ENCODE results near the gene NMNAT2. TPM values are rescaled to one million over a fixed set of nuclear protein-coding genes. Genes with fewer than 3 reads are reported as not detected.

The NMNAT2 gene
- total and polyA plus RNA-seq, 3 experiments from 2014 or later: not detected

- Histone ChIP-seq H3K27ac (ENCODE audit: low read depth, low read length) (no peak overlapping the region), H3K4me3 (ENCODE audit: low read length) (no peak overlapping the region), H3K27me3 (ENCODE audit: insufficient read depth, low read length, poor library complexity, severe bottlenecking) (no peaks in the 10 kb centered on the region), H3K36me3 (ENCODE audit: insufficient read depth, low read length) (no peaks in the 10 kb centered on the region), H3K9me3 (ENCODE audit: low read length) (no peaks in the 10 kb centered on the region), H3K4me1 (ENCODE audit: insufficient read depth, low read length) (no peaks in the 10 kb centered on the region)
- DNase-seq: no peak
- H3K27ac Mint-ChIP-seq: no peak overlapping the region
- ChIA-PET CTCF (no interaction called here), POLR2A (no interaction called here)
- H3K9me3 Mint-ChIP-seq: no peaks in the 10 kb centered on the region
- H3K4me3 Mint-ChIP-seq: no peak overlapping the region
- no peaks in the 10 kb centered on the region for H3K4me1 Mint-ChIP-seq
- H3K36me3 Mint-ChIP-seq: no peaks in the 10 kb centered on the region
- H3K27me3 Mint-ChIP-seq: peaks cover 5 to 7% of the 10 kb centered on the region in 2 donors
These were observed 126.2 kb downstream of the NMNAT2 start for GRCh38 chr1:183291802-183292514.

GRCh38 chr1:183291216-183291762, 126.9 kb downstream of the NMNAT2 start:
- Histone ChIP-seq H3K36me3 (ENCODE audit: insufficient read depth, low read length) (no peaks in the 10 kb centered on the region), H3K27me3 (ENCODE audit: insufficient read depth, low read length, poor library complexity, severe bottlenecking) (no peaks in the 10 kb centered on the region), H3K9me3 (ENCODE audit: low read length) (no peaks in the 10 kb centered on the region), H3K4me1 (ENCODE audit: insufficient read depth, low read length) (no peaks in the 10 kb centered on the region), H3K27ac (ENCODE audit: low read depth, low read length) (no peak overlapping the region), H3K4me3 (ENCODE audit: low read length) (no peak overlapping the region)
- POLR2A ChIA-PET: no interaction called here
- no peak overlapping the region for H3K27ac Mint-ChIP-seq
- no peaks in the 10 kb centered on the region for H3K36me3 Mint-ChIP-seq
- no peak overlapping the region for H3K4me3 Mint-ChIP-seq
- H3K27me3 Mint-ChIP-seq: peaks cover 5 to 8% of the 10 kb centered on the region in 2 donors
- CTCF ChIA-PET: no interaction called here
- H3K4me1 Mint-ChIP-seq: no peaks in the 10 kb centered on the region
- no peak for DNase-seq
- H3K9me3 Mint-ChIP-seq: no peaks in the 10 kb centered on the region

DNA sequence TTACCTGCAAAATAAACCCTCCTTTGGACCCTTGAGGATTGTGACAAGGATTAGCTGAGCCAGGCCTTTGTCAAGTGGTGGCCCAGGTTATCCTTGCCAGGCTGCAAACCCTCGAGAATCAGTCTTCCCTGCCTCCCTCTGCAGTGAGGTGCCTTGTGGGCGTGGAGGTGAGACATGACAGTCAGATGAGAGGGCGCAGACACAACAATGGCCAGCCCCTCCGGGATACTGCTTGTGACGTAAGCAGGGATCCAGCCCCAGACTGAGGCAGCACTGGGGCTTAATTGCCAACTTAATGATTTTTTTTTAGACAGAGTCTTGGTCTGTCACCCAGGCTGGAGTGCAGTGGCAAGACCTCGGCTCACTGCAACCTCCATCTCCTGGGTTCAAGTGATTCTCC, 127.6 kb downstream of the NMNAT2 start:
- Mint-ChIP-seq H3K4me3 (no peak overlapping the region), H3K36me3 (no peaks in the 10 kb centered on the region), H3K4me1 (no peaks in the 10 kb centered on the region), H3K27ac (no peak overlapping the region), H3K27me3 (peaks cover 5 to 7% of the 10 kb centered on the region in 2 donors), H3K9me3 (no peaks in the 10 kb centered on the region)
- H3K27me3 ChIP-seq (ENCODE audit: insufficient read depth, low read length, poor library complexity, severe bottlenecking): no peaks in the 10 kb centered on the region
- CTCF ChIA-PET: no interaction called here
- no peaks in the 10 kb centered on the region for H3K9me3 ChIP-seq (ENCODE audit: low read length)
- POLR2A ChIA-PET: no interaction called here
- DNase-seq: no peak
- H3K27ac ChIP-seq (ENCODE audit: low read depth, low read length): no peak overlapping the region
- H3K36me3 ChIP-seq (ENCODE audit: insufficient read depth, low read length): no peaks in the 10 kb centered on the region
- H3K4me3 ChIP-seq (ENCODE audit: low read length): no peak overlapping the region
- no peaks in the 10 kb centered on the region for H3K4me1 ChIP-seq (ENCODE audit: insufficient read depth, low read length)

DNA sequence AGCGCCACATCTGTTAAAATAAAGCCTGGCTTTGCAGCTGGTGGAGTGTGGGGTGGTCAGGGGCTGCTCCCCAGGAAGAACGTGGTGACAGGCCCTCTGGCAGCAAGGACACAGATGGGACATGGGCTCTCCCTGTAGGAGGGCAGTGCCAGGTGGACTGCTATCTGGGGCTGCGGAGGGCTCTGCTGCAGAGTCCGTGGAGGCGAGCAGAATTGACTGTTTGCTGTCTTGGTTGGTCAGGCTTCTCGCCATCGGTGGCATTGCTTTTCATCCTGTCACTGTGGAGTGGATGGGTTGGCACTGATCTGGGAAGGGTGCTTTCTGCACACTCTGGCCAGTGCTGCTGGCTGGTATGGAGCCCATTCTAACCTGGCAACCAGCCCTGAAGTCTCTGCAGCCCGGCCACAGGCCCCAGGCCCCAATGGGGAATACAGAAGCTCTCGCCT, 129.1 kb downstream of the NMNAT2 start:
- H3K27me3 Mint-ChIP-seq: peaks cover 7 to 9% of the 10 kb centered on the region in 2 donors
- H3K9me3 ChIP-seq (ENCODE audit: low read length): no peaks in the 10 kb centered on the region
- DNase-seq: no peak
- H3K4me1 Mint-ChIP-seq: no peaks in the 10 kb centered on the region
- H3K4me3 ChIP-seq (ENCODE audit: low read length): no peak overlapping the region
- no peaks in the 10 kb centered on the region for H3K36me3 ChIP-seq (ENCODE audit: insufficient read depth, low read length)
- H3K36me3 Mint-ChIP-seq: no peaks in the 10 kb centered on the region
- no peaks in the 10 kb centered on the region for H3K4me1 ChIP-seq (ENCODE audit: insufficient read depth, low read length)
- no peak overlapping the region for H3K27ac Mint-ChIP-seq
- H3K4me3 Mint-ChIP-seq: no peak overlapping the region
- no peak overlapping the region for H3K27ac ChIP-seq (ENCODE audit: low read depth, low read length)
- H3K9me3 Mint-ChIP-seq: no peaks in the 10 kb centered on the region
- CTCF ChIA-PET: interaction anchor here (1.6 kb wide), 1 partner anchor 10 kb away, joined by 3 read pairs; no protein-coding TSS in a partner anchor
- H3K27me3 ChIP-seq (ENCODE audit: insufficient read depth, low read length, poor library complexity, severe bottlenecking): no peaks in the 10 kb centered on the region
- POLR2A ChIA-PET: no interaction called here

- H3K36me3 Mint-ChIP-seq: no peaks in the 10 kb centered on the region
- Histone ChIP-seq H3K36me3 (ENCODE audit: insufficient read depth, low read length) (no peaks in the 10 kb centered on the region), H3K27ac (ENCODE audit: low read depth, low read length) (no peak overlapping the region), H3K4me3 (ENCODE audit: low read length) (no peak overlapping the region), H3K4me1 (ENCODE audit: insufficient read depth, low read length) (no peaks in the 10 kb centered on the region), H3K27me3 (ENCODE audit: insufficient read depth, low read length, poor library complexity, severe bottlenecking) (no peaks in the 10 kb centered on the region), H3K9me3 (ENCODE audit: low read length) (no peaks in the 10 kb centered on the region)
- peaks cover 9 to 10% of the 10 kb centered on the region in 2 donors for H3K27me3 Mint-ChIP-seq
- H3K4me3 Mint-ChIP-seq: no peak overlapping the region
- POLR2A ChIA-PET: no interaction called here
- no peak for DNase-seq
- H3K9me3 Mint-ChIP-seq: no peaks in the 10 kb centered on the region
- no peak overlapping the region for H3K27ac Mint-ChIP-seq
- CTCF ChIA-PET: interaction anchor here (1.6 kb wide), 1 partner anchor 9 kb away, joined by 3 read pairs; no protein-coding TSS in a partner anchor
- H3K4me1 Mint-ChIP-seq: no peaks in the 10 kb centered on the region
These were observed 129.6 kb downstream of the NMNAT2 start for GRCh38 chr1:183288583-183288982.

- H3K27ac Mint-ChIP-seq: no peak overlapping the region
- H3K27me3 Mint-ChIP-seq: peaks cover 9 to 16% of the 10 kb centered on the region in 2 donors
- Histone ChIP-seq H3K9me3 (ENCODE audit: low read length) (no peaks in the 10 kb centered on the region), H3K27ac (ENCODE audit: low read depth, low read length) (no peak overlapping the region), H3K4me3 (ENCODE audit: low read length) (no peak overlapping the region), H3K36me3 (ENCODE audit: insufficient read depth, low read length) (no peaks in the 10 kb centered on the region), H3K4me1 (ENCODE audit: insufficient read depth, low read length) (no peaks in the 10 kb centered on the region), H3K27me3 (ENCODE audit: insufficient read depth, low read length, poor library complexity, severe bottlenecking) (no peaks in the 10 kb centered on the region)
- POLR2A ChIA-PET: no interaction called here
- no peak for DNase-seq
- no peaks in the 10 kb centered on the region for H3K9me3 Mint-ChIP-seq
- no peak overlapping the region for H3K4me3 Mint-ChIP-seq
- CTCF ChIA-PET: no interaction called here
- no peaks in the 10 kb centered on the region for H3K4me1 Mint-ChIP-seq
- no peaks in the 10 kb centered on the region for H3K36me3 Mint-ChIP-seq
These were observed 130.9 kb downstream of the NMNAT2 start for GRCh38 chr1:183287191-183287675.

DNA sequence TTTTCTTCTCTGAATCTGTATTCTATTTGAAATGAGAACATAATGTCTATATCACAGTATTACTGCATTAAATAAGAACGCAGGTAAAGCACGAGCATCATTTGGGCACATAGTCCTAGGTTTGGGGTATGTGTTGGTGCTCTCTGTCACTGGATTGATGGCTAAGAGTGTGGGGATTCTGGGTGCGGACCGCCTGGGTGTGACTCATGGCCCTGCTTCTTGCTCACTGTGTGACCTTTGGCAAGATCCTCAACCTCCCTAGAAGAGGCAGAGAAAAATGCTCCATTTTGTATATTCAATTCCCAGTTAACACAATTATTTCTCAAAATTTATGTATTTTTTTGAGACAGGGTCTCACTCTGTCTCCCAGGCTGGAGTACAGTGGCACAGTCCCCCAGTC, 132.4 kb downstream of the NMNAT2 start:
- H3K27me3 Mint-ChIP-seq: peaks cover 8 to 29% of the 10 kb centered on the region in 2 donors
- no peak overlapping the region for H3K4me3 Mint-ChIP-seq
- no peaks in the 10 kb centered on the region for H3K9me3 ChIP-seq (ENCODE audit: low read length)
- no peak overlapping the region for H3K27ac Mint-ChIP-seq
- no peak for DNase-seq
- H3K36me3 ChIP-seq (ENCODE audit: insufficient read depth, low read length): no peaks in the 10 kb centered on the region
- ChIA-PET POLR2A (no interaction called here), CTCF (interaction anchor here (0.9 kb wide), 1 partner anchor 399 kb away, joined by 3 read pairs; no protein-coding TSS in a partner anchor)
- H3K4me1 ChIP-seq (ENCODE audit: insufficient read depth, low read length): no peaks in the 10 kb centered on the region
- H3K4me1 Mint-ChIP-seq: no peaks in the 10 kb centered on the region
- H3K9me3 Mint-ChIP-seq: no peaks in the 10 kb centered on the region
- no peaks in the 10 kb centered on the region for H3K36me3 Mint-ChIP-seq
- H3K4me3 ChIP-seq (ENCODE audit: low read length): no peak overlapping the region
- H3K27me3 ChIP-seq (ENCODE audit: insufficient read depth, low read length, poor library complexity, severe bottlenecking): no peaks in the 10 kb centered on the region
- H3K27ac ChIP-seq (ENCODE audit: low read depth, low read length): no peak overlapping the region

GRCh38 chr1:183285256-183285655, 132.9 kb downstream of the NMNAT2 start:
- Histone ChIP-seq H3K27ac (ENCODE audit: low read depth, low read length) (no peak overlapping the region), H3K9me3 (ENCODE audit: low read length) (no peaks in the 10 kb centered on the region), H3K4me1 (ENCODE audit: insufficient read depth, low read length) (no peaks in the 10 kb centered on the region), H3K36me3 (ENCODE audit: insufficient read depth, low read length) (no peaks in the 10 kb centered on the region), H3K27me3 (ENCODE audit: insufficient read depth, low read length, poor library complexity, severe bottlenecking) (no peaks in the 10 kb centered on the region), H3K4me3 (ENCODE audit: low read length) (no peak overlapping the region)
- Mint-ChIP-seq H3K27me3 (peaks cover 8 to 29% of the 10 kb centered on the region in 2 donors), H3K4me1 (no peaks in the 10 kb centered on the region), H3K4me3 (no peak overlapping the region), H3K27ac (no peak overlapping the region), H3K9me3 (no peaks in the 10 kb centered on the region), H3K36me3 (no peaks in the 10 kb centered on the region)
- no peak for DNase-seq
- ChIA-PET CTCF (interaction anchor here (0.9 kb wide), 1 partner anchor 399 kb away, joined by 3 read pairs; no protein-coding TSS in a partner anchor), POLR2A (no interaction called here)

All from CD8-positive, alpha-beta memory T cell (primary cell).